Uterus (tissue), 2 donors: ENCODE results near the gene DEPDC1.

Experiments used
- POLR2A ChIP-seq, 2 donors: fragments of 450-650 bp; IDR thresholded peaks; one replicate each; pipeline ENCODE4 v1.6.1; 2016; ENCODE audit warnings: antibody characterized with exemption in 2 of 2, mild to moderate bottlenecking in 1 of 2, moderate library complexity in 1 of 2
- TF ChIP-seq, protein P1 (sequence below), 4 experiments: fragments of 200-600 bp in 2 of 4; fragments of 450-650 bp in 2 of 4; sonication (generic) in 2 of 4; IDR thresholded peaks; one replicate each; pipeline ENCODE4 v1.5.1; 2016 to 2019; ENCODE audit warnings: antibody characterized with exemption in 4 of 4, mild to moderate bottlenecking in 2 of 4, moderate library complexity in 1 of 4

DNA sequence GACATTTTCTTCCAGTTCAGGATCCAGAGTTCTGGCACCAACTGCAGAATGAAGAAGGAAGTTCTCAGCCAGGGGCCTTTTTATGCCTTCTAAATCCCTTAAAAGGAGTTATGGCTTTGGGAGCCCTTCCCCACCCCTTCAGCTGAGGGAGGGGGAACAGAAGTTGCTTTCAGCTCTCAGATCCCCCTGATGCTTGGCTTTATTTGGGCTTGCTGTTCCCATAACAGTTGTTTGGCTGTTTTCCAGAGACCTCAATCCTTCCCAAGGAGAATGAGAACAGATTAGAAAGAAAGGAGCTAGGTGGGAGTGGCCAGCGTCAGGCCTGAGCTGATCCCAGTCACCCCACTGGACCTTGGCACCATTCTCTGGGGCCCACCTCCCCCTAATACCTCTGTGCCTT, 47.0 kb downstream of the DEPDC1 start, which contains the start of gene RPE65:
- TF ChIP-seq, protein P1, sequence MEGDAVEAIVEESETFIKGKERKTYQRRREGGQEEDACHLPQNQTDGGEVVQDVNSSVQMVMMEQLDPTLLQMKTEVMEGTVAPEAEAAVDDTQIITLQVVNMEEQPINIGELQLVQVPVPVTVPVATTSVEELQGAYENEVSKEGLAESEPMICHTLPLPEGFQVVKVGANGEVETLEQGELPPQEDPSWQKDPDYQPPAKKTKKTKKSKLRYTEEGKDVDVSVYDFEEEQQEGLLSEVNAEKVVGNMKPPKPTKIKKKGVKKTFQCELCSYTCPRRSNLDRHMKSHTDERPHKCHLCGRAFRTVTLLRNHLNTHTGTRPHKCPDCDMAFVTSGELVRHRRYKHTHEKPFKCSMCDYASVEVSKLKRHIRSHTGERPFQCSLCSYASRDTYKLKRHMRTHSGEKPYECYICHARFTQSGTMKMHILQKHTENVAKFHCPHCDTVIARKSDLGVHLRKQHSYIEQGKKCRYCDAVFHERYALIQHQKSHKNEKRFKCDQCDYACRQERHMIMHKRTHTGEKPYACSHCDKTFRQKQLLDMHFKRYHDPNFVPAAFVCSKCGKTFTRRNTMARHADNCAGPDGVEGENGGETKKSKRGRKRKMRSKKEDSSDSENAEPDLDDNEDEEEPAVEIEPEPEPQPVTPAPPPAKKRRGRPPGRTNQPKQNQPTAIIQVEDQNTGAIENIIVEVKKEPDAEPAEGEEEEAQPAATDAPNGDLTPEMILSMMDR (IDR thresholded peaks at IDR 0.05), result no peak
- TF ChIP-seq POLR2A (IDR thresholded peaks at IDR 0.05), result no peak
